8988T (cell line): Measurements from ENCODE around the gene BIN2.

ENCODE experiments used
- DNase-seq: peaks from one replicate; pipeline ENCODE4 v3.0.0; 2011

The BIN2 gene

GRCh38 chr12:51253276-51253675 is 70.7 kb downstream of the BIN2 start:
- DNase-seq: no peak

DNA sequence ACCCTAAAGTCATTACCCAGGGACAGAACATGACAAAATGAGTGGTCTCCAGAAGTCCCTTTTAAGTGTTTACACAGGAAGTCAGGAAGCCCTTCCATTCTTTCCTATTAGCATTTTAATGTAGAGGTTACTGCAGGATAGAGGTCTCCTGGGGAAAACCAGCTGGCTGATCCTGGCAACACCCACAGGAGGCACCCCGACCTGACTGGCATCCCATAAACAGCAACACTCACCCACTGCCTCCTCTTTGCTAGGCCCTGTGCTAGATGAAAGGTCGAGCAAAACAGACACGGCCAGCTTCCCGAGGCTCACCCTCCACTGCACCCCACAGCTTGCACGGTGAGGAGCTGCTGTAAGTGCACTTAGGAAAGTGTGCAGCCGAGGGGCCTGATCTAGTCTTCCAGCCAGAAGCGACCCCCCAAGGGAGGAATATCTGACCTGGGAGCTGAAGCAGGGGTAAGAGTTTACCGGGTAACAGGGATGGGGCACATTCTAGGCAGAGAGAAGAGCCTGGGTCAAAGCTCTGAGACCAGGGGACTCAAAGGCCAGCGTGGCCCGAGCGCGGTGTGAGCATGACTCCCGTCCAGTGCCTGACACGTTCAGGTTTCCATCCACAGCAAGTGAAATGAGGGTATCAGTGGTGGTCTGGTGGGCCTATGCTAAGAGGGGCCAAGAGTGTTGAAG is 76.3 kb downstream of the BIN2 start:
- DNase-seq: no peak

DNA sequence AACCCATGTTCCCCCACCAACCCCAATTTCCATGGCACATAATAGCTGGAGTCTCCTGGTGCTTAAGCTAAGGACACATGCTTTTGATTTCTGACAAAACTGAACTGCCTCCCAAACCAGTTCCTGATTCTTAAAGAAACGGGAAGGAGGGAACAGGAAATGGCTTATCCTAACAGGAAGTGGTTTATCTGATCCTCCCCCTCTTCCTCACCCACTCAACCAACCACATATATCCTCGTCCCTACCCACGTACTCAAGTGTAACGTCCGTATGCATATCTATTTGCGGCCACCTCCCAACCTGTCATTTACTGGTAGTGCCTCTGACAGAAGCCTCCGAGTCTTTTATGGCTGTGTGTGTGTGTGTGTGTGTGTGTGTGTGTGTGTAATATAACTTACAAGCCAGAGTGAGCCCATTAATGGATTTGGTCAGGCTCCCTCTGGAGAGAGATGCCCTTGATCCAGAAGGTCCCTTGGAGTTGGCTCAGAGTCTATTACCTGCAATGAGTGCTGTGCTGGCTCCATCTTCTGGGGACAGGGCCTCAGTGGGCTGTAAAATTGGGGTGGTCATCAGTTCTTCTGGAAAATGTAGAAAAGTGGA is 77.6 kb downstream of the BIN2 start:
- DNase-seq: no peak

GRCh38 chr12:51245476-51246253 is 78.3 kb downstream of the BIN2 start:
- DNase-seq: no peak

- no peak for DNase-seq
These were observed 79.7 kb downstream of the BIN2 start for GRCh38 chr12:51244269-51244668.

GRCh38 chr12:51242876-51243275 is 81.1 kb downstream of the BIN2 start:
- no peak for DNase-seq

GRCh38 chr12:51242120-51242519 is 81.9 kb downstream of the BIN2 start:
- DNase-seq: no peak

- no peak for DNase-seq
These were observed 83.0 kb downstream of the BIN2 start for GRCh38 chr12:51240971-51241370.

DNA sequence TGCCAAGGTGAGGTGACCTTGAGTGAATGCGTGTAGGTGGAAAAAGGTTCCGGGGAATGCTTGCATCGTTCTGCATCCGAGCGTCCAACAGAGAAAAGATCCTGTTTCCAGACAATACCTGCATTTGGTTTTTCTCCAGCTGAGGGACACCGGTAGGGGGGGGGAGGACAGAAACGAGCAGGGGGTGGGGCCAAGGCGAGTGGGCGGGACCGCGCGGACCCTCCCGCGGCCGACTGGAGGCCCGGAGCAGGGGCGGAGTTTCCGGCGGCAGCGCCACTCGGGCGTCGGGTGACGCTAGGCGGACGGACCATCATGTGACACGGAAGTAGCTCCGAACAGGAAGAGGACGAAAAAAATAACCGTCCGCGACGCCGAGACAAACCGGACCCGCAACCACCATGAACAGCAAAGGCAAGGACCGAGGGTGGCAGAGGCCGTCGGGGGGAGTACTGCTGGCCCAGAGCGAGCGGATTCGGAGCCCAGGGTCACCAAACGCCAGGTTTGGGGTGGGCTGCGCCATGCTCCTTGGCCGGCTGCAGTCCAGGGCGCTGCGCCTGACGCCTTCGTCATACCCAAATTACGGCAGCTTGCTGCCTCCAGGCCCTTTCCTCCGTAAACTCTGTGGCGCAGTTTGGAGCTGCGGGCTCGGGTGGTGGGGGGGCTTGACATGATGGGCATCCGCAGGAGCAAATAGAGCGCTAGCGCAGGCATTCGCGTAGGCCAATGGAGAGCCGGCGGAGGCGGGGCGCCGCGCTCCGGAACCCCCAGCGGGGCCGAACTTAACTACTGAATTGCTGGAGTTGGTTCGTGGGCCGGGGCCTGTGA is 85.3 kb downstream of the BIN2 start, which contains the start of gene DAZAP2:
TSS of gene DAZAP2 (plus strand) at position 317 of the 825 bp plus-strand sequence. CDS start at position 399, 82 bp downstream.
- peak; percentile 86 for DNase-seq

DNA sequence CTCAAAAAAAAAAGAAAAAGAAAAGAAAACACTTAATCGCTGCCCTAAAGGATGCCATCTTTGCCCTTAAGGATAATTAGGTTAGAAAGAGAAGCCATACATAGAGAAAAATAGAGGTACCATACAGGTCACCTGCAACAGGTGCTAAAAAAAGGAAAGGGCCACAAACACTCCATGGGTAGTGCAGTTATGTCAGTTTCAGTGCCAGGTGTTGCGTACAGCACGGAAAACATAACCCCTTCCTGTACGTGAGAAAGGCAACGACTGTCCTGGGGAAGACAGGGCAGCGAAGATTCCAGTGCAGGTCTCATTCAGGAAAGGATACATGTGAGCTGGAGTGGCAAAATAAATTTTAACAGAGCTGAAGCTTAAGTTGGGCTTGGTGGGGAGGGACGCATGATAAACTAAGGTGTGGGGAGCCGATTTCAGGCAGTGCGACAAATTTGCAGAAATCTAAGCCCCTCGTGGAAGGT is 85.9 kb downstream of the BIN2 start:
- no peak for DNase-seq

- DNase-seq: no peak
These were observed 89.4 kb downstream of the BIN2 start for GRCh38 chr12:51234530-51234929.

- no peak for DNase-seq
These were observed 91.3 kb downstream of the BIN2 start for GRCh38 chr12:51232642-51233041.
